ENCODE results near the gene R3HDM2.

- TF ChIP-seq GATA2 (IDR thresholded peaks at IDR 0.05; ENCODE audit: low read depth, low read length): no peak
- TF ChIP-seq GATA3 (IDR thresholded peaks at IDR 0.05; ENCODE audit: low read depth, low read length): no peak
Observed at GRCh38 chr12:57237932-57238853, 192.7 kb downstream of the R3HDM2 start.

Measured in SH-SY5Y (cell line).